HCT116 (cell line): Measurements from ENCODE around the gene ABCB10. TPM values are rescaled to one million over a fixed set of nuclear protein-coding genes. Genes with fewer than 3 reads are reported as not detected.

Source experiments
- total RNA-seq: library from RNA; stranded (reverse); gene quantifications from one replicate; pipeline ENCODE4 v1.2.1, GENCODE V29; 2021; ENCODE audit not compliant: unreplicated experiment

Gene ABCB10
- total RNA-seq, 1 experiment from 2014 or later = 20.3 TPM

Other genes with a start within 250 kb of the ABCB10 start
- gene CCSAP, start 215.7 kb downstream of the ABCB10 start, total RNA-seq = 10.9 TPM
- gene ACTA1, start 124.6 kb downstream of the ABCB10 start, total RNA-seq = not detected
- gene NUP133, start 50.4 kb downstream of the ABCB10 start, total RNA-seq = 52.5 TPM
- gene TAF5L, start 67.4 kb upstream of the ABCB10 start, total RNA-seq = 22.4 TPM
- 20.4 TPM for gene URB2, start 67.5 kb upstream of the ABCB10 start, total RNA-seq